HFFc6 (cell line): ENCODE data around the gene MKRN2OS. TPM values are rescaled to one million over a fixed set of nuclear protein-coding genes. Genes with fewer than 3 reads are reported as not detected.
"Not testable (repeated sequence)": the region's sequence is repeated elsewhere in the genome, so short reads cannot be mapped to it uniquely, and the experiment has no call there.

Experiments
- DNase-seq: peaks from one replicate; pipeline ENCODE4 v3.0.0-alpha.2; 2018
- H3K27ac Mint-ChIP-seq: 2 replicates; pipeline ENCODE4 v1.8.0; 2020; ENCODE audit warnings: mild to moderate bottlenecking, mixed read lengths
- H3K27me3 Mint-ChIP-seq: 2 replicates; pipeline ENCODE4 v1.8.0; 2021; ENCODE audit warnings: mild to moderate bottlenecking, moderate library complexity, mixed read lengths; ENCODE audit not compliant: insufficient read depth
- H3K36me3 Mint-ChIP-seq: 2 replicates; pipeline ENCODE4 v1.8.0; 2021; ENCODE audit warnings: low read depth, mixed read lengths
- H3K4me1 Mint-ChIP-seq: 2 replicates; pipeline ENCODE4 v1.8.0; 2020; ENCODE audit warnings: low read depth, mixed read lengths
- H3K4me3 Mint-ChIP-seq: 2 replicates; pipeline ENCODE4 v1.8.0; 2020; ENCODE audit warnings: mild to moderate bottlenecking, moderate library complexity, mixed read lengths
- H3K9me3 Mint-ChIP-seq: 2 replicates; pipeline ENCODE4 v1.8.0; 2020; ENCODE audit warnings: mild to moderate bottlenecking, mixed read lengths
- CTCF ChIP-seq: fragments of 200-600 bp; sonication (generic); IDR thresholded peaks from 2 replicates; pipeline ENCODE4 v1.5.0; 2021; ENCODE audit warnings: antibody characterized with exemption, mild to moderate bottlenecking
- total RNA-seq, 6 experiments: library from RNA; stranded (reverse); fragmentation: NEBNext Ultra II Directional; extraction: Animal tissue kit (Norgen Biotek cat#: 25700); gene quantifications; 2 replicates in 1 of 6; 3 replicates in 5 of 6; pipeline ENCODE4 v1.2.3, GENCODE V29; 2021

The MKRN2OS gene
- total RNA-seq, 6 experiments from 2014 or later: not detected

GRCh38 chr3:12544652-12545472 is 437 bp downstream of the MKRN2OS start:
- Mint-ChIP-seq H3K4me3 (no peak overlapping the region), H3K27me3 (no peaks in the 10 kb centered on the region), H3K4me1 (no peaks in the 10 kb centered on the region), H3K27ac (no peak overlapping the region), H3K36me3 (no peaks in the 10 kb centered on the region), H3K9me3 (no peaks in the 10 kb centered on the region)
- DNase-seq: no peak
- TF ChIP-seq CTCF: no peak

GRCh38 chr3:12543497-12543896 is 1.8 kb downstream of the MKRN2OS start:
- not testable (repeated sequence) for H3K27ac Mint-ChIP-seq, H3K27me3 Mint-ChIP-seq, H3K4me3 Mint-ChIP-seq, DNase-seq, H3K9me3 Mint-ChIP-seq, H3K36me3 Mint-ChIP-seq, H3K4me1 Mint-ChIP-seq

- Mint-ChIP-seq H3K27me3 (no peaks in the 10 kb centered on the region), H3K4me3 (no peak overlapping the region), H3K4me1 (no peaks in the 10 kb centered on the region), H3K27ac (no peak overlapping the region), H3K9me3 (no peaks in the 10 kb centered on the region), H3K36me3 (no peaks in the 10 kb centered on the region)
- TF ChIP-seq CTCF: no peak
- DNase-seq: no peak
These were observed 3.7 kb downstream of the MKRN2OS start for GRCh38 chr3:12541625-12542024.

- no peak overlapping the region for H3K4me3 Mint-ChIP-seq
- TF ChIP-seq CTCF: peak; percentile 38; the same call in 1 of the 2 replicates
- no peak overlapping the region for H3K27ac Mint-ChIP-seq
- H3K27me3 Mint-ChIP-seq: no peaks in the 10 kb centered on the region; the same call in 1 of the 2 replicates
- no peaks in the 10 kb centered on the region for H3K9me3 Mint-ChIP-seq
- no peaks in the 10 kb centered on the region for H3K4me1 Mint-ChIP-seq
- DNase-seq: no peak
- peaks cover 4% of the 10 kb centered on the region for H3K36me3 Mint-ChIP-seq
These were observed 8.9 kb downstream of the MKRN2OS start for GRCh38 chr3:12536423-12536822.

GRCh38 chr3:12532182-12532581 is 13.1 kb downstream of the MKRN2OS start:
- H3K27me3 Mint-ChIP-seq: no peaks in the 10 kb centered on the region; the same call in 1 of the 2 replicates
- H3K36me3 Mint-ChIP-seq: peaks cover 16% of the 10 kb centered on the region
- TF ChIP-seq CTCF: no peak
- DNase-seq: no peak
- no peak overlapping the region for H3K27ac Mint-ChIP-seq
- H3K4me1 Mint-ChIP-seq: no peaks in the 10 kb centered on the region
- H3K4me3 Mint-ChIP-seq: no peak overlapping the region
- H3K9me3 Mint-ChIP-seq: no peaks in the 10 kb centered on the region

GRCh38 chr3:12527757-12528143 is 17.5 kb downstream of the MKRN2OS start:
- no peak for TF ChIP-seq CTCF
- Mint-ChIP-seq H3K27ac (no peak overlapping the region), H3K9me3 (no peaks in the 10 kb centered on the region), H3K36me3 (peaks cover 11% of the 10 kb centered on the region), H3K4me3 (no peak overlapping the region), H3K4me1 (no peaks in the 10 kb centered on the region), H3K27me3 (no peaks in the 10 kb centered on the region)
- no peak for DNase-seq
